ENCODE data around the gene TMEM219.
A peak's percentile ranks its signal among the peaks of the same experiment; 100 is the strongest.
"Not testable (repeated sequence)": the region's sequence is repeated elsewhere in the genome, so short reads cannot be mapped to it uniquely, and the experiment has no call there.

The TMEM219 gene

DNA sequence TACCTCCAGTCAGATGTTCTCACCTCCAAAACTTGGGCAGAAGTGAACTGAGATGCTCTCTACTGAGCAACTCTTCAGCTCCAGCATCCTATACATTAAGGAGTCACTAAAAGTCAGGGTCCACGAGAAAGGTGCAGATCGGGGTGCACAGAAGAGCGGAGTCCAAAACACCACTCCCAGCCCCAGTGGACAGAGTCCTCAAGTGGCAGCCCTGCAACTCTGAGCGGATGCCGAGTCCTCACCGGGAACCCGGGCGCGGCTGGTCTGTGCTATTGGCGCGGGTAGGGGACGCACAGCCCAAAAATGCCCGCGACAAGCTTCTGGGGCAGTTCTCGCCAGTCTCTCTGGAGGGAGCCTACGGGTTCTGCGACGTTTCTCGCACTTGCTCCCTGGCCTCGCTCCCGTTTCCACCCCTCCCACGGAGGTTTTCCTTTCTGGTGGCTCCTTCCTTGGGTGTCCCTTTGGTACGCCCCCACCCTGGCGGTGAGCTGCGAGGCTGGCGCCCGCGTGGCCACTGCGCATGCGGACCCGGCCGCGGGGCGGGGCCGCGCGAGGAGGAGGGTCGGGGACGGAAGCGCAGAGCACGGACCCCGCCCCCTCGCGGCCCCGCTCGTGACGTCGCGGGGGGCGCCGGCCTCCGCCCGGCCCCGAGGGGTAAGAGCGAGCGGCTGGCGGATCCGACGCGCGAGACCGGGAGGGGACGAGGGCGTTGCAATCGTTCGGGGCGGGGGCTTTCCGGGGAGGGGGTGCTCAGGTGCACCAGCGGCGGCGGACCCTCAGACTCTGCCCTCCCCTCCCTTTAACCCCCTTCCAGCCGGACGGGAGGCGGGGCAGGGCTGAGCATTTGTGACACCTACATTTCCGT is at the start of gene TMEM219:
Gene TMEM219, plus strand, starts transcription at position 601 of the 865 bp plus-strand sequence. CDS start 1,065 bp downstream, outside the sequence.
- FAIRE-seq: no peak

DNA sequence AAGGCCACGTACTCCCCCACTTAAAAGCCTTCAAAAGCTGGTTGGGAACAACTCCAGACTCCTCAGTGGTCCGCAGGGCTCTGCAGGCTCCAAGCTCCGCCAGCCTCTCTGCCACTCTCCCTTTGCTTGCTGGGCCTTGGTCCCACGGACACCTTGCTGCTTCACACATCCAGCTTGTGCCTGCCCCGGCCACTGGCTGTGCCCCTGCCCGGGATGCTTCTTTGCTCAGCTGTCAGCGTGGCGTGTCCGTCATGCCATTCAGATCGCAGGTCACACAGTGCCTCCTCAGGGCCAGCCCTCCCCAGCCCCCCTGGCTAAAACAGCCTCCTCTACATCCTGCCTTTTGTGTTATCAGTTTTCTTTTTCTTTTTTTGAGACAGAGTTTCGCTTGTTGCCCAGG is 49.8 kb upstream of the TMEM219 start:
- no peak for FAIRE-seq

DNA sequence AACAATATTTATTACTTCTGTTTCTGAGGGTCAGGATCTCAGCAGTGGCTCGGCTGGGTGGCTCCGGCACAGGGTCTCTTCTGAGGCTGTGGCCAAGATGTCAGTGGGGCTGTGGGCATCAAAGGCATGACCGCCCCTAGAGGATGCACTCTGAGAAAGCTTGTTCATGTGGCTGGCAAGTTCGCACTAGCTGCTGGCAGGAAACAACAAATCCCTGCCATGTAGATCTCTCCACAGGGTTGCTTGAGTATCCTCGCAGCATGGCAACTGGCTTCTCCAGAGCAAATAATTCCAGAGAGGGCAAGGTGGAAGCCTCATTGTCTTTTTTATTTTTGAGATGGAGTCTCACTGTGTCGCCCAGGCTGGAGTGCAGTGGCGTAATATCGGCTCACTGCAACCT is 48.4 kb upstream of the TMEM219 start:
- FAIRE-seq: no peak

DNA sequence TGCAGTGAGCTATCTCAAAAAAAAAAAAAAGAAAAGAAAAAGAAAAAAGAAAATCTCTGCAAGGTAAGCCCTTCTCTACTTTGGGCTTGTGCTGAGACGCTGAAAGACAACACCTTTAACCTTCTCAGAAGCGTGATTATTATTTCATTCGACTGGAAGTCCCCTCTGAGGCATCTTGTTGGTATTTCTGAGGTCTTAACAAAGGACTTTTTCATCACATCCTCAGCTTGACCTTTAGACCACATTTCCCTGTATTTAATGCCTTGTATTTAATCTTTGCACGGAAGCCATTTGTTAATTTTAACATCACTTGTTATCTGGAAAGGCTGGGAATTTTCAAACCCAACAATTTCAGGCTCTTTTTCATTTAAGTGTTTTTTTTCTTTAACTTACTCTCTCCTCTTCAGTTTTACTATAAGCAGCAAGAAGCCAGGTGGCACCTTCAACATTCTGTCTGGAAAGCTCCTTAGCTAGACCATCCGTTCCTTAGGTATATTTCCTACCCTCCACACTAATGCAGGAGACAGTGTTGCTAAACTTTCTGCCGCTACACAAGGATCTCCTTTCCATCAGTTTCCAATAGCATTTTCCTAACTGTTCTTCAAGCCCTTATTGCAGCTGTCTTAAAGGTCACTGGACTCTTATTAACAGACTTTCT is 46.2 kb upstream of the TMEM219 start:
- no peak for FAIRE-seq

- FAIRE-seq: no peak
Measured at GRCh38 chr16:29916979-29917378, 44.9 kb upstream of the TMEM219 start.

DNA sequence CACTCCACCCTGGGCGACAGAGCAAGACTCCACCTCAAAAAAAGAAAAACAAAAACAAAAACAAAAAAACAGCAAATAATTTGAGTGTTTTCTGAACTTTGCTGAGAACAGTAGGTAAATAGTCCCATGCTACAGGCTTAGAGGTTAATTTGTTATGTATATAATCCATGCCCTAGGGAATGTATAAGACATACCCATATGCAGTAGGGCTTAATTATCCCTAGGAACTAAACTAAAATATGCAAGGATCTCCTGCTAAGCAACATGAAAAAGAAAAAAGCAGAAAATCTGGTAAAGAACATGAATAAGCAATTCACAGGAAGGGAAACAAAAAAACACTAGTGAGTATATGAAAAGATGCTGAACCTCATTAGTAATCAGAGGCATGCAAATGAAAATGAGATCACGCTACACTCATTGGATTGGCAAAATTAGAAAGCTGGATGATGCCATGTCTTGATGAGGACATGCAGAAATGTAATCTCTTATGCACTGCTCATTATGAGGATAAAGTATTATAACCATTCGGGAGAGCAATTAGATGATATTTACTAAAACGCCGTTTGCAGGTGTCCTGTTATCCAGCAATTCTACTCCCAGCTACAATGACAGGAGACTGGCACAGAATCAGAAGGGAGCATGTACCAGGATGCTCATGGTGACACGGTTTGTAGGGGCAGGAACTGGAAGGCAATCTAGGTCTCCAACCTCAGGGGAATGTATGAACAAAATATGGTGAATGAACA is 41.4 kb upstream of the TMEM219 start:
- no peak for FAIRE-seq

DNA sequence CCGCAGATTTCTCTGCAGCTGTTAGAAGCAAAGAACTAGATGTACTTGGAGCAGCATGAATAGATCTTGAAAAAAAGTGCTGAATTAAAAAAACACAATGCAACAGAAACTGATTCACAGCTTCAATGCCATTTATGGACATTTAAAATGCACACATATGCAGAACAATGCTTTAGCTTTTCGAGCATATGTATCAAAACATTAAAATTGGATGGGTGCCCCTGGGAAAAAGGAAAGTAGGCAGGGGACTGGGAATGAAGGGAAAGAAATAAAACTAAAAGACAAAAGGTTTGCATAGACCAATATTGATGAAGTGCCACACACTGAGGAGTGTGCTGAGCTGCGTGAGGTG is 40.9 kb upstream of the TMEM219 start:
- no peak for FAIRE-seq

GRCh38 chr16:29922326-29922725 is 39.6 kb upstream of the TMEM219 start:
- FAIRE-seq: no peak

- FAIRE-seq: no peak
Measured at GRCh38 chr16:29922986-29923501, 38.8 kb upstream of the TMEM219 start.

- no peak for FAIRE-seq
Measured at GRCh38 chr16:29925105-29925756, 36.6 kb upstream of the TMEM219 start.

DNA sequence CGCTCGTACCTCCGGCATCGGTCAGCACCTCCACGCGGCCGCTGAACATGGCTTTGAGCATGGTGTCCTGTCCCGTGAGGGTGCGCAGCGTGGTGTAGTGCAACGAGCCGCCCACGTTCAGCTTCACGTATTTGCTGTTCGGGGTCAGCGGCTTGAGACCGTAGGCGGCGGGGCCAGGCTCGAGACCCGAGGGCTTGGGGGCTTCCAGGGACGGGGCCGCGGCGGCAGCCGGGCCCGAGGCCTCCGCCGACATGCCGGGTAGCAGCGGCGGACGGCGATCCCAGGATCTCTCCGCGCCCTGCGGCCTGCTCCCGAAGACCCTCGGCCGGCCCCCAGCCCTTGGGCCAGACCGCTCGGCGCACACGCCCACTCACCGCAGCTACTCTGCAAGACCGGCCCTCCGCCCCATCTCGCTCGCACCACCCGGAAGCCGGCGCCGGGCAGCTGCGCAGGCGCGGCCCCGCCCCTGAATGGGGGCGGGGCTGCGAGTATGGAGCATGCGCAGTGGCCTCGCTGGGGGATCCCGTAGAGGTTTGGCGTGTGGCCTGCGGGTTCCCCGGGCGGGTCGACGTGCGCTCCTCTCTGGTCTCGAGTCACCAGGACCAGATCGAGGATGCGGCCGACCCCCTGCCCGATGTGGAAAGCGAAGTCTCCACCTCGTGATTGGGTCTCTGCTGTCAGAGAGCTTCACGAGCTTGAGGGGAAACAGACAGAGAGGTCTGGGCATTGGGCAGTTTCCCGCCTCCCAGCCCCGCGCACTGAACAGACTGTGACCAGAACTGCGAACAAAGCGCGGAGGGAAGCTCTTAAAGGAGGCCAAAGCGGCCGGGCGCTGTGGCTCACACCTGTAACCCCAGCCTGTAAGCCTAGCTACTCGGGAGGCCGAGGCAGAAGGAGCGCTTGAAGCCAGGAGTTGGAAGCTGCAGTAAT is 35.8 kb upstream of the TMEM219 start, which contains the start of gene KCTD13:
Gene KCTD13, minus strand, starts transcription at position 446 of the 930 bp plus-strand sequence. Its CDS starts 193 bp downstream, at position 253.
- FAIRE-seq: no peak

- no peak for FAIRE-seq
Measured at GRCh38 chr16:29926711-29927052, 35.2 kb upstream of the TMEM219 start.

DNA sequence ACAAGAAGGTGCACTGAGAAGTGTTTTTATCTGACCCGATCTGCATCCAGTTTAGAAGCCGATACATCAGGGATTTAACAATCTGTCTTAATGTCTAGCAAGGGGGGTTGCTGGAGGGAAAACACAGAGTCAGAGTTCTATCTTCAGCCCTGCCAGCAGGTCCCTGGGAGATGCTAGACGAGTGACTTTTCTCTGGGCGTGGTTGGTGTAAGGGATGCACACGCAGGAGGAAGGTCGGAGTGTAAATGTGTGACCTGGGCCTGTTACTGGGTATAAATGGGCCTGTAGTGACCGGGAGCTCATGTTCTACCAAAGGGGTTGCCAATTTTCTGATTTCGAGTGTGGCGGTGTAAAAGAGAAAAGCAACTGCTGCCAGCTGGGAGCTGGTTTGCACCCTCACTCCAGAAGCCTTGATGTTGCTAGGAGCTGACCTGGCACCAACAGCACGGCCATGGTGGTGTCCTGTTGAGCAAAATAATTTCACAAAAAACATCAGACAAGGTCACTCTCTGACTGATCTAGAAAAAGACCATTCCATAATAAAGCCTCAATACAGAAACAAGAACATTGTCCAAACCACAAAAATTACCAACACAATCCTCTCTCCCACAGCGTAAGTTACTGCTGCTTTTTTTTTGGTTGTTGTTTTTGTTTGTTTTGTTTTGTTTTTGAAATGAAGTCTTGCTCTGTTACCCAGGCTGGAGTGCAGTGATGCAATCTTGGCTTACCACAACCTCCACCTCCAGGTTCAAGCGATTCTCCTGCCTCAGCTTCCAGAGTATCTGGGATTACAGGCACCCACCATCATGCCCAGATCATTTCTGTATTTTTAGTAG is 34.6 kb upstream of the TMEM219 start:
- FAIRE-seq: peak; percentile 91

GRCh38 chr16:29931750-29932149 is 30.1 kb upstream of the TMEM219 start:
- FAIRE-seq: not testable (repeated sequence)

GRCh38 chr16:29940656-29941055 is 21.2 kb upstream of the TMEM219 start:
- no peak for FAIRE-seq

DNA sequence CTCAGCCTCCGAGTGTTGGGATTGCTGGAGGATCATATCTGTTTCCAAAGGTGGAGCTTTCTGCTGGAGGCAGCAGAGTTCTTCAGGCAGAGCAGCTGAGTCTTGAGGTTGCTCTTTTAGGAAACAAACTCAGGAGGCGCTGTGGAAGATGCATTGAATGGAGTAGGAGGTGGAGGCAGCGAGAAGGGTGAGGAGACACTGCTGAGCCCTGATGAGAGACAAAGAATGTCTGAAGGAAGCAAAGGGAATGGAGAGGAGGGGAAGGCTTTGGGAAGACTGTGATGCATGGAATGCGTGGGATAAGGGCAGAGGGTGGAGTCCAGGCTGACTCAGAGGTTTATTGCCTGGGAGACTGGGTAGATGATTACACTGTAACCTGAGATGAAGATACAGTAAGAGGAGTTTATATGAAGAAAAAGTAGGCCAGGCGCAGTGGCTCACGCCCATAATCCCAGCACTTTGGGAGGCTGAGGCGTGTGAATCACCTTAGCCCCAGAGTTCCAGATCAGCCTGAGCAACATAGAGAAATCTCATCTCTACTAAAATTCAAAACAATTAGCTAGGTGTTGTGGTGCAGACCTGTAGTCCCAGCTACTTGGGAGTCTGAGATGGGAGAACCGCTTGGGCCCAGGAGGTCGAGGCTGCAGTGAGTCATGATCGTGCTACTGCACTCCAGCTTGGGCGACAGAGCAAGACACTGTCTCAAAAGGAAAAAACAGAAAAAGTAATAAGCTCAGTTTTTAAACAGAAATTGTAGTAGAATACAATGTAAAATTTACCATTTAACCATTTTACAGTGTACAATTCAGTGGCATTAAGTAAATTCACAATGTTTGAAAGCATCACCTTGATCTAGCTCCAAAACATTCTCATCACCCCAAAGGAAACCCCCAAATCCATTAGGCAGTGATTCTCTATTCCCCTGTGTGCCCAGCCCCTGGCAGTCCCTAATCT is 17.8 kb upstream of the TMEM219 start:
- peak; percentile 79 for FAIRE-seq

DNA sequence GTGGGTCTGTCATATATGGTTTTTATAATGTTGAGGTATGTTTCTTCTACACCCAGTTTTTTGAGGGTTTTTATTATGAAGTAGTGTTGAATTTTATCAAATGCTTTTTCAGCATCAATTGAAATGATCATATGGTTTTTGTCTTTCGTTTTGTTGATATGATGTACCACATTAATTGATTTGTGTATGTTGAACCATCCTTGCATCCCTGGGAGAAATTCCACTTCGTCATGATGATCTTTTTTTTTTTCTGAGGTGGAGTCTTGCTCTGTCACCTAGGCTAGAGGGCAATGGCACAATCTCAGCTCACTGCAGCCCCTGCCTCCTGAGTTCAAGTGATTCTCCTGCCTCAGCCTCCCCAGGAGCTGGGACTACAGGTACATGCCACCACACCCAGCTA is 14.0 kb upstream of the TMEM219 start:
- no peak for FAIRE-seq

- no peak for FAIRE-seq
Measured at GRCh38 chr16:29950806-29951461, 10.9 kb upstream of the TMEM219 start.

Measured in endometrium (tissue), 2 donors.